Muscle of leg (tissue), 11 donors: Measurements from ENCODE around the gene EIF4G3. TPM values are rescaled to one million over a fixed set of nuclear protein-coding genes. Genes with fewer than 3 reads are reported as not detected.

Experiments used
- DNase-seq: peaks from one replicate; pipeline ENCODE4 v3.0.0; 2013
- H3K27ac ChIP-seq: one replicate; pipeline ENCODE4 v1.5.1; 2013; ENCODE audit warnings: mild to moderate bottlenecking, low read length, control low read depth
- H3K27me3 ChIP-seq: one replicate; pipeline ENCODE4 v1.6.1; 2013; ENCODE audit warnings: low read length; ENCODE audit not compliant: control insufficient read depth, insufficient read depth
- H3K36me3 ChIP-seq: one replicate; pipeline ENCODE4 v1.6.1; 2013; ENCODE audit warnings: low read length; ENCODE audit not compliant: control insufficient read depth, insufficient read depth
- H3K4me1 ChIP-seq: one replicate; pipeline ENCODE4 v1.6.1; 2013; ENCODE audit warnings: low read length; ENCODE audit not compliant: control insufficient read depth, insufficient read depth
- H3K4me3 ChIP-seq: one replicate; pipeline ENCODE4 v1.5.1; 2013; ENCODE audit warnings: low read length, control low read depth
- H3K9me3 ChIP-seq: replicated peaks from 2 replicates; pipeline ENCODE4 v1.6.1; 2013; ENCODE audit warnings: low read depth, low read length; ENCODE audit not compliant: control insufficient read depth
- WGBS: methylation state at CpG from one replicate; pipeline ENCODE4 v1.1.5; 2013; ENCODE audit warnings: missing lambda C conversion rate; ENCODE audit not compliant: insufficient coverage; 5-methylcytosine and 5-hydroxymethylcytosine counted together
- polyA plus RNA-seq, 8 donors: library from polyadenylated mRNA; unstranded; fragments of 120-200 nt; gene quantifications; one replicate each; pipeline versions ENCODE4 v1.2.1 to v1.2.3, GENCODE V29; 2013; ENCODE audit warnings: inconsistent platforms in 1 of 8, low replicate concordance in 1 of 8; ENCODE audit not compliant: insufficient read length in 8 of 8, insufficient read depth in 1 of 8
- total RNA-seq: library from RNA; stranded (reverse); fragments of 120-200 nt; gene quantifications from one replicate; pipeline ENCODE4 v1.2.4, GENCODE V29; 2013

Gene EIF4G3
- total and polyA plus RNA-seq, 9 donors = 23.4 to 42.0 (median 34.0) TPM

- DNase-seq = no peak
- no peaks in the 10 kb centered on the region for H3K27me3 ChIP-seq
- H3K27ac ChIP-seq = no peak overlapping the region
- WGBS = 79% methylated on average over 2 of the region's 4 CpGs
- H3K36me3 ChIP-seq = peaks cover 27% of the 10 kb centered on the region
- H3K4me3 ChIP-seq = no peak overlapping the region
- H3K9me3 ChIP-seq = no peaks in the 10 kb centered on the region
- H3K4me1 ChIP-seq = no peaks in the 10 kb centered on the region
These were observed 329.1 kb downstream of the EIF4G3 start for GRCh38 chr1:20847611-20848080.

- H3K36me3 ChIP-seq = peaks cover 22% of the 10 kb centered on the region
- no peaks in the 10 kb centered on the region for H3K4me1 ChIP-seq
- no peak overlapping the region for H3K4me3 ChIP-seq
- 100% methylated on average over 3 of the region's 6 CpGs for WGBS
- DNase-seq = no peak
- no peaks in the 10 kb centered on the region for H3K27me3 ChIP-seq
- no peaks in the 10 kb centered on the region for H3K9me3 ChIP-seq
- no peak overlapping the region for H3K27ac ChIP-seq
These were observed 330.0 kb downstream of the EIF4G3 start for GRCh38 chr1:20846461-20847374.

GRCh38 chr1:20840731-20841130, 336.0 kb downstream of the EIF4G3 start:
- no peaks in the 10 kb centered on the region for H3K4me1 ChIP-seq
- no peak overlapping the region for H3K27ac ChIP-seq
- no peaks in the 10 kb centered on the region for H3K9me3 ChIP-seq
- no peak for DNase-seq
- H3K27me3 ChIP-seq = no peaks in the 10 kb centered on the region
- peaks cover 14% of the 10 kb centered on the region for H3K36me3 ChIP-seq
- no peak overlapping the region for H3K4me3 ChIP-seq

GRCh38 chr1:20837554-20838192, 339.0 kb downstream of the EIF4G3 start:
- Histone ChIP-seq H3K4me1 (no peaks in the 10 kb centered on the region), H3K9me3 (no peaks in the 10 kb centered on the region), H3K4me3 (no peak overlapping the region), H3K27me3 (no peaks in the 10 kb centered on the region), H3K27ac (no peak overlapping the region), H3K36me3 (peaks cover 12% of the 10 kb centered on the region)
- WGBS = 80% methylated on average over 1 of the region's 4 CpGs
- no peak for DNase-seq

- no peak for DNase-seq
- H3K9me3 ChIP-seq = no peaks in the 10 kb centered on the region
- H3K4me1 ChIP-seq = no peaks in the 10 kb centered on the region
- peaks cover 12% of the 10 kb centered on the region for H3K36me3 ChIP-seq
- no peak overlapping the region for H3K4me3 ChIP-seq
- H3K27ac ChIP-seq = no peak overlapping the region
- H3K27me3 ChIP-seq = no peaks in the 10 kb centered on the region
- WGBS = 100% methylated on average over 2 of the region's 4 CpGs
These were observed 340.5 kb downstream of the EIF4G3 start for GRCh38 chr1:20836230-20836629.

- Histone ChIP-seq H3K4me1 (no peaks in the 10 kb centered on the region), H3K4me3 (no peak overlapping the region), H3K27me3 (no peaks in the 10 kb centered on the region), H3K27ac (no peak overlapping the region), H3K36me3 (peaks cover 5% of the 10 kb centered on the region), H3K9me3 (no peaks in the 10 kb centered on the region)
- no peak for DNase-seq
These were observed 341.9 kb downstream of the EIF4G3 start for GRCh38 chr1:20834780-20835179.

GRCh38 chr1:20834192-20834591, 342.5 kb downstream of the EIF4G3 start:
- no peaks in the 10 kb centered on the region for H3K4me1 ChIP-seq
- H3K36me3 ChIP-seq = peaks cover 5% of the 10 kb centered on the region
- no peak for DNase-seq
- H3K4me3 ChIP-seq = no peak overlapping the region
- H3K27ac ChIP-seq = no peak overlapping the region
- no peaks in the 10 kb centered on the region for H3K9me3 ChIP-seq
- H3K27me3 ChIP-seq = no peaks in the 10 kb centered on the region
- no CpG with 5 or more reads among the region's 1 CpG for WGBS

GRCh38 chr1:20830378-20830777, 346.3 kb downstream of the EIF4G3 start:
- H3K4me3 ChIP-seq = no peak overlapping the region
- H3K27ac ChIP-seq = no peak overlapping the region
- whole genome bisulfite sequencing = no CpG with 5 or more reads among the region's 2 CpGs
- no peaks in the 10 kb centered on the region for H3K4me1 ChIP-seq
- peaks cover 11% of the 10 kb centered on the region for H3K36me3 ChIP-seq
- no peak for DNase-seq
- H3K9me3 ChIP-seq = no peaks in the 10 kb centered on the region
- H3K27me3 ChIP-seq = no peaks in the 10 kb centered on the region

GRCh38 chr1:20829946-20830345, 346.8 kb downstream of the EIF4G3 start:
- WGBS = 50% methylated on average over 1 of the region's 1 CpG
- H3K4me1 ChIP-seq = no peaks in the 10 kb centered on the region
- H3K27me3 ChIP-seq = no peaks in the 10 kb centered on the region
- no peak overlapping the region for H3K4me3 ChIP-seq
- no peaks in the 10 kb centered on the region for H3K9me3 ChIP-seq
- no peak overlapping the region for H3K27ac ChIP-seq
- no peak for DNase-seq
- peaks cover 11% of the 10 kb centered on the region for H3K36me3 ChIP-seq

GRCh38 chr1:20829531-20829930, 347.2 kb downstream of the EIF4G3 start:
- H3K36me3 ChIP-seq = peaks cover 11% of the 10 kb centered on the region
- H3K27ac ChIP-seq = no peak overlapping the region
- H3K27me3 ChIP-seq = no peaks in the 10 kb centered on the region
- no peak overlapping the region for H3K4me3 ChIP-seq
- H3K9me3 ChIP-seq = no peaks in the 10 kb centered on the region
- no peak for DNase-seq
- no CpG with 5 or more reads among the region's 1 CpG for WGBS
- no peaks in the 10 kb centered on the region for H3K4me1 ChIP-seq
